ENCODE data around the gene SF3B4. TPM values are rescaled to one million over a fixed set of nuclear protein-coding genes. Genes with fewer than 3 reads are reported as not detected.

SF3B4 gene
- total and polyA plus RNA-seq, 2 donors (not counting 1 experiment from before 2014, with no cell fraction given), result 22.6 to 60.1 TPM

- intact Hi-C loops (cut with micrococcal nuclease), result loop anchor here (2.0 kb wide), 1 partner anchor 13 kb away; the partner anchor contains the start of gene BOLA1
- DNase-seq (peak; percentile 81), ATAC-seq (ENCODE audit: low read depth) (peak; percentile 1)
- peak overlapping the region; percentile 91 for H3K4me2 ChIP-seq (replicated peaks; ENCODE audit: low read depth, low read length, poor library complexity, severe bottlenecking)
- Mint-ChIP-seq H3K4me1 (peaks cover 12% of the 10 kb centered on the region), H3K27me3 (no peaks in the 10 kb centered on the region), H3K4me3 (no peak overlapping the region), H3K27ac (no peak overlapping the region), H3K9me3 (ENCODE audit: insufficient read depth) (no peaks in the 10 kb centered on the region)
- H3K9ac ChIP-seq (ENCODE audit: low read length), result peak overlapping the region; percentile 83
- ChIA-PET CTCF (interaction anchor here (0.9 to 2.5 kb wide), 3 partner anchors 40 to 302 kb away, joined by 5 to 14 read pairs (median 6); no protein-coding TSS in a partner anchor), POLR2A (interaction anchor here (0.6 to 4.9 kb wide), 10 partner anchors 8 to 1441 kb away, joined by 3 to 51 read pairs (median 10); partner anchors contain the start of genes BOLA1 and SF3B4)
- H3K27me3 ChIP-seq (replicated peaks in 1 of 4; ENCODE audit: control extremely low read depth in 1 of 4, control insufficient read depth in 3 of 4, insufficient read depth in 4 of 4, low read length in 3 of 4), result no peaks in the 10 kb centered on the region
- TF ChIP-seq CTCF (IDR thresholded peaks at IDR 0.05) (no peak), EZH2 (IDR thresholded peaks at IDR 0.05; ENCODE audit: borderline replicate concordance, insufficient read depth, low read depth, low read length, poor library complexity, severe bottlenecking) (no peak)
- peak overlapping the region; percentile 81 to 97 (median 84) for H3K4me3 ChIP-seq (ENCODE audit: control extremely low read depth in 1 of 5, extremely low read depth in 1 of 5, insufficient read depth in 1 of 5, low read depth in 2 of 5, low read length in 4 of 5)
- H3K36me3 ChIP-seq (replicated peaks in 1 of 2; ENCODE audit: control extremely low read depth in 1 of 2, control insufficient read depth in 1 of 2, extremely low read depth in 1 of 2, insufficient read depth in 2 of 2, low read length in 1 of 2), result peaks cover 0 to 4% of the 10 kb centered on the region in 2 experiments
- H3K79me2 ChIP-seq (ENCODE audit: control insufficient read depth, insufficient read depth, low read length), result peaks cover 41% of the 10 kb centered on the region
- H3K9me3 ChIP-seq (ENCODE audit: control extremely low read depth in 1 of 3, control insufficient read depth in 2 of 3, insufficient read depth in 1 of 3, low read length in 2 of 3), result peaks cover 0 to 5% (median 0%) of the 10 kb centered on the region in 3 donors
- 0% methylated on average over 28 of the region's 36 CpGs for WGBS (ENCODE audit: insufficient coverage)
- H3K4me1 ChIP-seq (ENCODE audit: control insufficient read depth in 2 of 2, insufficient read depth in 2 of 2, low read length in 2 of 2), result peaks cover 23 to 33% of the 10 kb centered on the region in 2 donors
- H2AFZ ChIP-seq (ENCODE audit: insufficient read depth, low read depth, low read length, poor library complexity, severe bottlenecking), result peak overlapping the region; percentile 46
- peak overlapping the region; percentile 86 to 89 for H3K27ac ChIP-seq (ENCODE audit: low read length in 2 of 2)
- peaks cover 29% of the 10 kb centered on the region for H4K20me1 ChIP-seq (ENCODE audit: control insufficient read depth, insufficient read depth, low read length, poor library complexity, severe bottlenecking)
These were observed 42.1 kb downstream of the SF3B4 start for GRCh38 chr1:149885339-149886120.

All from B cell (primary cell).